HTR-8/SVneo (cell line): ENCODE data around the gene ZNF791.
A peak's percentile ranks its signal among the peaks of the same experiment; 100 is the strongest.
"Not testable (repeated sequence)": the region's sequence is repeated elsewhere in the genome, so short reads cannot be mapped to it uniquely, and the experiment has no call there.

Experiments used
- DNase-seq: peaks from one replicate; pipeline ENCODE4 v3.0.0; 2011; ENCODE audit warnings: low spot score, mixed read lengths; ENCODE audit not compliant: insufficient read length
- FAIRE-seq: peaks from 2 replicates; lab custom pipeline; 2011; peaks lifted over from hg19 to GRCh38; lab: Jason Lieb, UNC

The ZNF791 gene

DNA sequence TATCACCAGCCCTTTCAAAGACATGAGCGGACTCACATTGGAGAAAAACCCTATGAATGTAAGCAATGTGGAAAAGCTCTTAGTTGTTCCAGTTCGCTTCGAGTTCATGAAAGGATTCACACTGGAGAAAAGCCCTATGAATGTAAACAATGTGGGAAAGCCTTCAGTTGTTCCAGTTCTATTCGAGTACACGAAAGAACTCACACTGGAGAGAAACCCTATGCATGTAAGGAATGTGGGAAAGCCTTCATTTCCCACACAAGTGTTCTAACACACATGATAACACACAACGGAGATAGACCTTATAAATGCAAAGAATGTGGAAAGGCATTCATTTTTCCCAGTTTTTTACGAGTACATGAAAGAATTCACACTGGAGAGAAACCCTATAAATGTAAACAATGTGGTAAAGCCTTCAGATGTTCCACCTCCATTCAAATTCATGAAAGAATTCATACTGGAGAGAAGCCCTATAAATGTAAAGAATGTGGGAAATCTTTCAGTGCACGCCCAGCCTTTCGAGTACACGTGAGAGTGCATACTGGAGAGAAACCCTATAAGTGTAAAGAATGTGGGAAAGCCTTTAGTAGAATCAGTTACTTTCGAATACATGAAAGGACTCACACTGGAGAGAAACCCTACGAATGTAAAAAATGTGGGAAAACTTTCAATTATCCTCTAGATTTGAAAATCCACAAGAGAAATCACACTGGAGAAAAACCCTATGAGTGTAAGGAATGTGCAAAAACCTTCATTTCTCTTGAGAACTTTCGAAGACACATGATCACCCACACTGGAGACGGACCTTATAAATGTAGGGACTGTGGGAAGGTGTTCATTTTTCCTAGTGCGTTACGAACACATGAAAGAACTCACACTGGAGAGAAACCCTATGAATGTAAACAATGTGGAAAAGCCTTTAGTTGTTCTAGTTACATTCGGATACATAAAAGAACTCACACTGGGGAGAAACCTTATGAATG lies 17.6 kb downstream of the ZNF791 start:
- no peak for DNase-seq
- no peak for FAIRE-seq

DNA sequence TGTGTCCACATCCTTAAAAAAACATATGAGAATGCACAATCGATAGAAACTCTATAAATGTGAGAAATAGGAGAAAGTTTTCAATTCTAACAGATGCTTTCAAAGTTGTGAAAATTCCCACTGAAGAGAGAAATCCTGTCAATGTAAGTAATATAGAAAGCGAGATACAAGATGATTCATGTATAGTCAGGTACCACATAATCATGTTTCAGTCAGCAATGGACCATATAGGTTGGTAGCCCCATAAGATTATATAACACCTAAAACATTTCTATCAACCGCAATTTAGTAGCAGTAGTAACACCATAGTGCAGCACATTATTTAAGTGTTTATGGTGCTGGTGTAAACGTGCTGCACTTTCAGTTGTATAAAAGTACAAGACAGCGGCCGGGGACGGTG lies 18.5 kb downstream of the ZNF791 start:
- DNase-seq, result no peak

GRCh38 chr19:12636631-12637030 lies 25.9 kb downstream of the ZNF791 start:
- FAIRE-seq, result no peak
- no peak for DNase-seq

More for the DNA sequence above, 18.5 kb downstream of the ZNF791 start:
- FAIRE-seq, result no peak

GRCh38 chr19:12638611-12639182 lies 28.0 kb downstream of the ZNF791 start:
- FAIRE-seq (no peak), DNase-seq (no peak)

DNA sequence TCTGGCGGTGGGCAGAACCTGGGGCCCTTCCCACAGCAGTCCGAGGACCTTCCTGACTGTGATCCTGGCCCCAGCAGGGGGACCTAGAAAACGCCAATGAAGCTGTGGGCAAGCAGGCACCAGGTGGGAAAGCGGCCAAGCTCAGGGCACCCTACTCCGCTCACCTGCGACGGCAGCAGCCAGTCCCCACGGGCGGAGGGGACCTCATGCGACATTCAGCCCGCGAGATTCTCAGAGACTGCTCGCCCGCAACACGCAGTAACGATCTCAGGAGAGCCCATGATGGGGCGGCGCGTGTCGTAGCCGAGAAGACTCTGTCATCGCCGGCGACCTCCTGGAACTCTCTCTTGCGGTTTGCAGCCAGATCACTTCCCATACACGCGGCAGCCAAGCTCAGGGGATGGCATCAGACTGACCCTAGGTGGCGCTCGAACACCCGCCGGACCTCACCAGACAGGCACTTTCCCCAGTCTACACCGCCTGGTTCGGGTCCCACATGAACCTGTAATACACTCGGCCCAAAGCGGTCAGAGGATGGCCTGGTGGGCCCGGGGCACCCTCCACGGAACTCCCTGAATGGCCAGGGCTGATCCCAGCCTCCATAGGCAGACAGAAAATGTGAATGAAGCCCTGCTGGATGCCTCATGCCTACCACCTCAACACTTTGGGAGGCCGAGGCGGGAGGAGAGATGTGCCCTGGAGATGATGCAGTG lies 29.3 kb downstream of the ZNF791 start:
- FAIRE-seq (peak; percentile 69), DNase-seq (peak; percentile 70)

- DNase-seq, result no peak
- FAIRE-seq, result no peak
These were observed 30.7 kb downstream of the ZNF791 start for GRCh38 chr19:12641456-12641855.

GRCh38 chr19:12642506-12642905 lies 31.8 kb downstream of the ZNF791 start:
- FAIRE-seq (no peak), DNase-seq (no peak)

DNA sequence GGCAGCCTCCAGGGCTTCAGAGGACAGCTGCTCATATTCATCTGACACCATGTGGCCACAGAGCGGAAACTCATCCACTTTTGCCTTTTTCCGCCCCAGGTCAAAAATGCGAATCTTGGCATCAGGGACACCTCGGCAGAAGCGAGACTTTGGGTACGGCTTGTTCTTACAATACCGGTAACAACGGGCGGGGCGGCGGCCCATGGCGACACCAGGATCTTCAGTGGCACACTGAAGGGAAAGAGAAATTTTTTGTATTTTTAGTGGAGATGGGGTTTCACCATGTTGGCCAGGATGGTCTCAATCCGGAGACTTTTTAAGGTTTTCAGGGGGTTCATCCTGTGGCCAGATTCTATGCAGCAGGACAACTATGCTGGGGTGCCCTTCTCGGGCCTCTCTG lies 33.0 kb downstream of the ZNF791 start:
- not testable (repeated sequence) for DNase-seq, FAIRE-seq

DNA sequence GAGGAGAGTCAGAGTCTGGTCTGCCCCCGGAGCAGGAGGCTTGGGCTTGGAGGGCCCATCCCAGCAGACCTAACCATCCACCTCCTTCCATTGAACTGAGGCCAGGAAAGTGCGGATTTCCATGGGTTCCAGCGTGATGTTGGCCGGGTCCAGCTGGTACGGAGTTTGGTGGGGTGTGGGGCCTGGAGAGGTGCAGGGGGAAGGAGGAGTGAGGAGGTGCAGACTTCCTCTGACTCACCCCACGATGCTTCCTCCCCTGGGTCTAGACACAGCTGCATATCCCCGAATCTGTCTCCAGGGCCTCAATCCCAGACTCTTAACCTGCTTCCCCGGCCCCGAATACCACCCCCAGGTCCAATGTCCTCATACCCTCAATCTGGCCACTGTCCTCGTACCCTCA lies 35.8 kb downstream of the ZNF791 start:
- DNase-seq (no peak), FAIRE-seq (no peak)

DNA sequence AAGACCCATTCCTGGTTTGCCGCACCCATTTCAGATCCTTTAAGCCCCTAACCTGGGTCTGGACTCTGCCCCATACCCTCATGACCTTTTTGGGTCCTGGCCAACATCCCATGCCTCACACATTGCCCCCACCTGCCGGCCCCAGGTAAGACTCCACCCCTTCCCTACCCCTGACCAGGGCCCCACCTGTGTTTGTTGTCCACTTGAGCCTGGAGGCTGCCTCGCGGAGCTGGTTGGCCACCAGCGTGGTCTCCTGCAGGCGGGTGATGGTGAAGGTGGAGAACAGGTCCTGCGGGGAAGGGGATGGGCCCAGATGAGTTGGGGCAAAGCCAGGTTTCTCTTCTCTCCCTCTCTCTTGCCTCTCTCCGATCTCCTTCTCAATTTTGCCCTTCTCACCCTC lies 36.3 kb downstream of the ZNF791 start:
- DNase-seq (no peak), FAIRE-seq (no peak)

- DNase-seq (no peak), FAIRE-seq (no peak)
These were observed 36.9 kb downstream of the ZNF791 start for GRCh38 chr19:12647490-12648071.

GRCh38 chr19:12648088-12648487 lies 37.4 kb downstream of the ZNF791 start:
- no peak for DNase-seq
- FAIRE-seq, result no peak

DNA sequence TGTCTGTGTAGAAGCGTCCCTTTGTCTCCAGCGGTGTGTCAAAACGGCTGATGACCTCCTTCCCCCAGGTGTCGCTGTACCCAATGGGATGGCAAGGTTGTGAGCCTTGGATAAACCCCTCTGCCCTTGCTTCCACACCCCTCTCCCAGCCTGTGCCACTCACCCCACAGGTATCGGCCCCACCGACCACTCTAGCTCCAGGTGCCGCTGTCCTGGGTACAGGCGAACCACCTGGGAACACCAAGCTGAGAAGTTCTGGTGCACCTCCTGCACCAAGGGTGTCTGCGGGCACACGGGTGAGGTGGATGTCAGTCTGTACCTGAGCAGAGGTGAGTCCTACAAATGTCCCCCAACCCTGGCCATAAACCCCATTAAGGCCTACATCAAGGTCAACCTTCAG lies 39.2 kb downstream of the ZNF791 start:
- FAIRE-seq (no peak), DNase-seq (no peak)

DNA sequence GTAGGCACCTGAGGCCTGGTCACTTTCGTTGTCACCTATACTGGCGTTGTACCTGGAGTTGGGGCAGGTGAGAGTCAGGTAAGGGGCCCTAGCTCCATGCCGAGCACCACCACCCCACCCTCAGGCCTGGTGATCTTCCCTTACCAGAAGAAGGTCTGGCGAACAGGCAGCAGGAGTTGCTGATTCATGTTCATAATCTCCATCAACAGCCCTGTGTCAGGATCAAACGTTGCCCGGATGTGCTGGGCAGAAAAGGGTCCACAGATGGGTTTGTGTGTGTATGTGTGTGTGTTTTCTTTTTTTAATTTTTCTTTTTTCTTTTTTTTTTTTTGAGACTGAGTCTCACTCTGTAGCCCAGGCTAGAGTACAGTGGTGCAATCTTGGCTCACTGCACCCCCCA lies 41.5 kb downstream of the ZNF791 start:
- DNase-seq, result no peak

DNA sequence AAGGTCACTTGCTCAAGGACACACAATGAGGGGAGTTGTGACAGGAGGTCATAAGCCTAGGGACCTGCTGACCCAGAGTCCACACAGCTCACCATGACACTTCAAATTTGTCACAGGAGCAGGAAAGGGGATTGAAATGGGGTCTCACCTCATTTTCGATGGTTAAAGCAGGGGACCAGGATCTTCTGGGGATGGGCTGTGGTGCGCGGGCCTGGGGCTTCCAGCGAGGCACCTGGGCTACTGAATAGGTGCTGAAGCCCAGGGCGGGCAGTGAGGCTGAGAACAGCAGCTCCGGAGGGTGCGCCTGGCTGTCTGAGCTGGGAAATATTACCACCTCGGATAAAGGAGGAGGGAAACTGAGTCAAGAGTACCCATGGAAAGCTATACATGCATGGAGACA lies 44.8 kb downstream of the ZNF791 start:
- FAIRE-seq (no peak), DNase-seq (no peak)

More for the DNA sequence above, 41.5 kb downstream of the ZNF791 start:
- FAIRE-seq, result no peak

GRCh38 chr19:12656899-12657571 lies 46.3 kb downstream of the ZNF791 start:
- DNase-seq (no peak), FAIRE-seq (no peak)

- DNase-seq, result no peak
- no peak for FAIRE-seq
These were observed 47.2 kb downstream of the ZNF791 start for GRCh38 chr19:12657966-12658365.

DNA sequence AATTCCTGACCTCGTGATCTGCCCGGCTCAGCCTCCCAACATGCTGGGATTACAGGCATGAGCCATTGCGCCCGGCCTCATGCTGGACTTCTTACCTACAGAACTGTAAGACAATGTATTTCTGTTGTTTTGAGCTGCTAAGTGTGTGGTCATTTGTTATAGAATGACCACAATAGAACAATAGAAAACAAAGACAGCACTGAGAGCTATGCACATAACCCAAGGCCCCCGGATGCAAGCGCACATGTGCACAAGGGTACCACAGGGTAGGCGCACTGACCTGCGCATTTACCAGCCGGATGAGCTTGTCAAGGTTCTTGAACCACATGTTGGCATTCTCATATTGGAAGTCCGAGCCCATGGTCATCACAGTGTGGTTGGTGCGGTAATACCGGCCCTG lies 50.3 kb downstream of the ZNF791 start:
- no peak for DNase-seq
- FAIRE-seq, result no peak

- DNase-seq, result no peak
- FAIRE-seq, result no peak
These were observed 53.9 kb downstream of the ZNF791 start for GRCh38 chr19:12664406-12665280.
